HT1080 (cell line): ENCODE data around the gene AMPD3. TPM values are rescaled to one million over a fixed set of nuclear protein-coding genes. Genes with fewer than 3 reads are reported as not detected.
"Not testable (repeated sequence)": the region's sequence is repeated elsewhere in the genome, so short reads cannot be mapped to it uniquely, and the experiment has no call there.

Source experiments
- DNase-seq: peaks from one replicate; pipeline ENCODE4 v3.0.0-alpha.2; 2015; ENCODE audit warnings: low read depth
- total RNA-seq: library from RNA; depleted of rRNA; stranded (reverse); fragments of >200 nt; shearing (Covaris generic); gene quantifications from 2 replicates; pipeline ENCODE4 v1.2.3, GENCODE V29; 2014

AMPD3 gene
- total RNA-seq, 1 experiment from 2014 or later = 6.8 TPM

DNA sequence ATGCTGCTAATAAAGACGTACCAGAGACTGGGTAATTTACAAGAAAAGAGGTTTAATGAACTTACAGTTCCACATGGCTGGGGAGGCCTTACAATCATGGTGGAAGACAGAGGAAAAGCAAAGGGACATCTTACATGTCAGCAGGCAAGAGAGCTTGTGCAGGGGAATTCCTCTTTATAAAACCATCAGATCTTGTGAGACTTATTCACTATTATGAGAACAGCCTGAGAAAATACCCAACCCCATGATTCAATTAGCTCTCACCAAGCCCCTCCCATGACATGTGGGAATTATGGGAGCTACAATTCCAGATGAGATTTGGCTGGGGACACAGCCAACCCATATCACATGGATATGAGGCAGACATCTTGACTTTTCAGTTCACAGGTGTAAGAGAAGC lies 18.4 kb upstream of the AMPD3 start:
- DNase-seq = not testable (repeated sequence)

DNA sequence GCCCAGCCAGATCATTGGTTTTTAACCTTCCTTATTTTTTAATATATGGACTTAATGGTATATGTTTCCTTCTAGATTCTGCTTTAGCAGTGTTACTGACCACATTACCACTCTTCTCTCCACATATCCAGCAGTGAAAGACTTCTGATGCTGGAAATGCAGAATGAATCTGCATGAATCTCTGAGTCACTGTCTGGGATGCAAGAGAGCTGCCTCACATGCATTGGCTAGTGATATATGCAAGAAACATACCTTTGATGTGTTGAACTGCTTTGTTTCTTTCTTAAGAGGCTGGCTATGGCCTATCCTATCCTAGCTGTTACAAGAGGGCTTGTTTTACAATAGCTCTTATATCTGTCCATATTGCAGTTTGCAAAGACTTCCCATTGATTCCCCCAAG lies 16.6 kb upstream of the AMPD3 start:
- no peak for DNase-seq

DNA sequence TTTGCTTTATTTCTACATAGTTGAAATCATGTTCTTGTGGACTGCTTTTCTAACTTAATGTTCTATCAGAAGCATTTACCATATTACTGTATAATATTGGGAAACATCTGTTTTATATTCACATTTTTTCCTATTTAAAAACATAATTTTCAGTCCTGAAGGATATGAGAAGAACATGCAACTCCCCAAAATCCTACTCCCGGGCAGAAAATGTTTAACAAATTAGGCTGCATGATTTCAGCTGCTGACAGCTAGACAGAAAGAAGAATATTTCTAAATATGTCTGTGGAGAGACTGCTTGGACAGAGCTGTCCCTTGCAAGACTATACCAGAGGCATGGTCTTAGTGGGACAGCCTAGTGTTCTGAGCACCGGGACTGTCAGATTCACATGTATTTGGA lies 15.7 kb upstream of the AMPD3 start:
- DNase-seq = no peak

DNA sequence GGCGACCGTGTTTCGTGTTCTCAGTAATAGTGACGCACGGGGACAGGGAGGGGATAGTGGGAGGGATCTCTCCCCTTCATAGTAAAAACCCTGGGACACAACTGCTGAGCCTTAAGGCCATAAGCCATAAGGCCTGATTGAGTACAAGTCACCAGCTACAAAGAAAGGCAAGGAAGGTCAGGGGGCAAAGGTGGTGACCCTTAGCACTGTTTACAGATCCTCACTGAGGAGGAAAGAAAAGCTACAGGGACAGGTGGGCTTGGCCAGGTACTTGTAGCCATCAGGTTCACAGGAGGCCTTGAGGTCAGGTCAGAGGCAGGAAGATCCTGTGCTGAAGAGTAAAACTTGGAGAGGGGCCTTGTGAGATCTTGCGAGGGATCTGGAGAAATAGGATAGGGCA lies 15.1 kb upstream of the AMPD3 start:
- no peak for DNase-seq

DNA sequence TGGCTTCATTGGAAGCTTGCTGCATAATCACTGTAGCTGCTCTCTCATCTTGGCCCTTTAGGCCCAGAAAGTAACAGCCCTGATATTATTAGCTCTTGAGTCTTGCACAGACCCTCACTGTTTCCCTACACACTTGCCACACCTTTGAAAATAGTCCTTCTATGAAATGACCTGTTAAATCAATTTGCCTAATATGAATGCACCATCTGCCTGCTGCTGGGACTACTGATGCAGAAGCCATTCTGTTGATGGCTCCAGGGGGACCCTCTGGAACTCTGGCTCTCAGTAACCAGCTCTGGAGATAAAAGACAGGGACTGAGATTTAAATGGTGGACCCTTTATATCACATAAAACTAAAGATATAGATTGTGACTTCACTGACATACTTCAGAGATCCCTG lies 14.7 kb upstream of the AMPD3 start:
- DNase-seq = no peak

DNA sequence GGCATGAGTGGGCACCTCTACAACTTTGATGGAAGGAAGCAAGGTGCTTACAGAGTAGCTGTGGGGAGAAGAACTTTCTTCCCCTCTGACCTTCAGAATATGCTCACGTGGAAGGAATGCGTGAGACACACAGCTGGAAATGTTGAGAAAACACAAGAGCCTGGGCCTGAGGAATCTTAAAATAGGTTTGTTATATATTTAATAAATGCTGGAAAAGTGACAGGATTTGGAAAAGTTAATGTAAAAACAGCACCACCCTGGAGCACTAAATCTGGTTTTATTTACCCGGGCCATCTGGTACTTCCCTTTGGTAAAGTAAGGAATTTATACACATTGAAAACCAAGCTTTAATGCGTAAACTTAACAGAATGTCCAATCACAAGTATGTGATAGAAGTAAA lies 14.0 kb upstream of the AMPD3 start:
- DNase-seq = no peak

DNA sequence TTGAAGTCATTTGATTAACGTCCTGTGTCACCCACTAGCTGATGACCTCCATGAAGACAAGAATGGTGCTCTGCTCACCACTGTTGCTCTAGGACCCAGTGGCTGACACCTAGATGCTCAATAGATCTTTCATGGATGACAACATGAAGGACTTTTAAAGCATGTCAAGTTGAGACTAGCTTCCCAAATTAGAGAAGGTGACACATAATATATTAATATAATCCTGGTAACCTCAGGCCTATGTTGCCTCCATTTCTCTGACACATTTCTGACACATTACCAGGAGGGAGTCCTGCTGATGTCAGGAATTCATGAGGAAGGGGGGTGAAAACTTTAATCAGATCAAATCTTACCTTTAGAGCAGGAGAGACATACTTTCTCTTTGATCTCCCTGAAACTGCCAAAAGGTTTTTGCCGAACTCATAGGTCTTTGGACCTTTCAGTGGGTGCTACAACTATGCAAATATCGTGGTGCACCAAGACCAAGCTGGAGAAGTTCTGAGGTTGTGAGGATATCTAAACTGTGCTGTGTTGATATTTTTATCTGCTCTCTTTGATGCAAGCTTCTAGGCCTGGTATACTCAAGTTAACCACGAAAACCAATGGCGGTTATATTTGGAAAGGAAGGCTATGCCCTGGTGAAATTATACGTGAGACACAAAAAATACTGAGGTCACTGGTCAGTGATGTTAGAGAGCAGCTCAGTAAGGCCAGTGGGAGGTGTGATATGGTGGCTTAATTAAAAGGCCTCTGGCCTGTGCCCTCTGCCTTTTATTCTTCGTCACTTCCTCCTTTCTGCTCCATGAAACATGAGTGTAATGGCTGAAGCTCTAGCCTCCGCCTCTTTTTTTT lies 13.2 kb upstream of the AMPD3 start:
- no peak for DNase-seq

DNA sequence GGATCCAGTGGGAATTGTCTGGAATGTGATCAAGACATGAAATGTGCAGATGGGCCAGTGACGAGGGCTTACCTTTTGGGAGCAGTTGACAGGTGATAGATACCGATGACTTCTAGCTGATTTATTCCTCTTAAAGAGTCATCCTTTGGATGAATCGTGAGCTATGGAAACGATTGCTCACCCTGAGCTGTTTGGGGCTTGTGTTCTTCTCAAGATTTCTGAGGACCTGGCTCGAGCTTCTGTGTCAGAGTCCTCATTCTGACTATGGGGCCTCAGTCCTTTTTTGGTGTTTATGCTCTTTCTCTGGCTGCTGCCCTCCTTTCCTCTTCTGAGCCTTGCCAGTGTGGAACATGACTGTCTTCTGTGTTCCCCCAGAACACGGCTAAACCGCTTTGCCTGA lies 11.9 kb upstream of the AMPD3 start:
- no peak for DNase-seq

DNA sequence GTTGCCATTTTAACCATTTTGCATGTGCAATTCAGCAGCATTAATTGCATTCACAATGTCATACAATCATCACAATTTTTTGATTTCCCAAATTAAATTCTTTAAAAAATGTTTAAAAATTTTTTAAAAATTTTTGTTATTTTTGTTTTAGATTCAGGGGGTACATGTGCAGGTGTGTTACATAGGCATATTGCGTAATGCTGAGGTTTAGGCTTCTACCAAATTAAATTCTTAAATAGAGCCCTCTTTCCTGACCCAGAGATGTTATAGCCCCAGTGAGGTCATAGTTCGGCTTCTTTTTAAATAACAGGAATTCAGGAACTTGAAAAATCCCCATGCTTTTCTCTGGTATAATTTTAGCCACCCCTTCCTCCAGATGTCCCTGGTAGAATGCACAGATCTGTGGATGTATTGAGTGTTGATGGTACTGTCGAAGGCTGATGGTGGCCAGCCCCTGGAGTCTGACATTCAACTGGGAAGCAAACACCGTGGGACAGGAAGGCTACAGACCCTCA lies 11.3 kb upstream of the AMPD3 start:
- DNase-seq = no peak

DNA sequence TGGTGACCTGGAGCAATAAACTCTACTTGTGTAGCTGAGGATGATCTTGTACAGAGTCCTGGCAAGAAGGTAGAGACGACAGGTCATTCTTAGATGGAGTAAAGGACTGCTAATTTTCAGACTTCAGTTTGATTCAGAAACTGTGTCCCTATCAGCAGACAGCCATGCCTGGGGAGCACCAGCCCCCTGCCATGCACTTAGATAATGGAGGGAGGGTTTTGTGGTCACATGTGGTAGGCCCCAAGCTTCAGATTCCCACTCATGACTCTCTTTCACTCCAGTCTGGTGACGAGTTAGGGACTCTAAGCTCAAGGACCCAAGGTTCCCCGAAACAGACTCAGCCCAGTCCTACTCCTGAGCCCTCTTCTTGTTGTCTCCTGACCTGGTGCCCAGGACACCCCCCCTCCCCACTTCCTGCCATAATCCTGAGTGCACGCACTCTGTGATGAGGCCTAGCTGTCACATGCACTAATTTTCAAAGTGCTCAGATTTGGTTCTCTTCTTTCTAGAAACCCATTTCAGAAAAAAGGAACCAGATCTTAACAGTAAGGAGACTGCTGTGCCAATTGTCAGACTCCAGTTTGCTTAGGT lies 10.2 kb upstream of the AMPD3 start:
- DNase-seq = no peak

DNA sequence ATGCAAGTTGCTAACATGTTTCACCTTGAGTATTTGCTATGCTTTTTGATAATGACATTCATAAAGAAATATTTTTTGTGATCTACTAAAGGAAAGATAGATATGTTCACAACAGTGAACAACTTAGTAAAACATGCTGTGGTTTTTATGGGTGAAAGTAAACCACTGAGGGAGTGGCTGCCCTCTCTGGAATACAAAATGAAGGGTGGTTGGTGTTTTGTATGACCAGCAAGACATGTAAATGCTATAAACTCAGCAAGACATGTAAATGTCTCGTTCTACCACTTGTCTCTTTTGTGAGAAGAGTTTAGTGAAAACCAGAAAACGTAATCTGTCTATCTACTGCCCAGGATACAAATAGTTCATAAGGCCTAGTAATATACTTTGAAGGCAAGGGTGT lies 7.6 kb upstream of the AMPD3 start:
- DNase-seq = no peak

DNA sequence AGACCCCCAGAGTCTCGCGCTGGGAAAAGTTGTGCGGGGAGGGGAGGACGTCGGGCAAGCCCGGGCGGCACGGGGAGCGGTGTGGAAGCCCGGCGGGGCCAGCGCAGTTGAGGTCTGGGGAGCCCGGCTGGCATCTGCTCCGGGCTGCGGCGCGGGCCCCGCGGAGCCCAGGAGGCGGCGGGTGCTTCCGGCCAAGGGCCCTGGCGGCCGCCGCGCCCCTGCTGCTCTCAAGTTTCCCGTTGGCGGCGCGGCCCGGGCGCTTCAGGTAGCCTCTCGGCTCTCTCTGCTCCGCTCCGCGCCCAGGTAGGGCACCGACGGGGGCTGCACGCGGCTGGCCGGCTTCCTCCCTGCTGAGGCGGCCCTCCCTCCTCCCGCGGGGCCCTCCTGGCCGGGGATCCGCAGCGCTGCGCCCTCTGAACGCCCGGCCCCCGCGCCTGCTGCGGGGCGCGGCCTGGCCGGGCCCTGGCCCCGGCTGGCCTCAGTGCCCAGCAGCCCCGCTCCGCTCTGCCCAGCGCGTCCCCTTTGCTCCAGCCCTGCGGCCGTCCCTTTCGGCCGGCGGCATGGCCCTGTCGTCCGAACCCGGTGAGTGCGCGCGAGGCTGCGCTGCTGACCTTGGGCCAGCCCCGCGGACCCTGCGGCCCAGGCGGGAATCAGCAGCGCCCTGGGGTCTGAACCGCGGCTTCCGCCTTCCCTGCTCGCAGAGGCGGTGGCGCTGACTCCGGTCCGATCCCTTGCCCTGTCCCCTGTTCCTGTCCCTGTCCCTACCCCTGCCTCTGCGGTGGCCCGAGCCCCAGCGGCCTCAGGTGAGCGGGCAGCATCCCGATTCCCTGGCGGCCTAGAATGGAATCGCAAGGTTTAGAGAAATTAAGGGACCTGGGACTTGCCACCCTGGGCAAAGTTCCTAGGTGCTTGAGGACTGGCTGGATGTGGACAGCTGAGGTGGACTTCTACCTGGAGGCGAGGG lies 4.3 kb upstream of the AMPD3 start:
- DNase-seq = no peak

DNA sequence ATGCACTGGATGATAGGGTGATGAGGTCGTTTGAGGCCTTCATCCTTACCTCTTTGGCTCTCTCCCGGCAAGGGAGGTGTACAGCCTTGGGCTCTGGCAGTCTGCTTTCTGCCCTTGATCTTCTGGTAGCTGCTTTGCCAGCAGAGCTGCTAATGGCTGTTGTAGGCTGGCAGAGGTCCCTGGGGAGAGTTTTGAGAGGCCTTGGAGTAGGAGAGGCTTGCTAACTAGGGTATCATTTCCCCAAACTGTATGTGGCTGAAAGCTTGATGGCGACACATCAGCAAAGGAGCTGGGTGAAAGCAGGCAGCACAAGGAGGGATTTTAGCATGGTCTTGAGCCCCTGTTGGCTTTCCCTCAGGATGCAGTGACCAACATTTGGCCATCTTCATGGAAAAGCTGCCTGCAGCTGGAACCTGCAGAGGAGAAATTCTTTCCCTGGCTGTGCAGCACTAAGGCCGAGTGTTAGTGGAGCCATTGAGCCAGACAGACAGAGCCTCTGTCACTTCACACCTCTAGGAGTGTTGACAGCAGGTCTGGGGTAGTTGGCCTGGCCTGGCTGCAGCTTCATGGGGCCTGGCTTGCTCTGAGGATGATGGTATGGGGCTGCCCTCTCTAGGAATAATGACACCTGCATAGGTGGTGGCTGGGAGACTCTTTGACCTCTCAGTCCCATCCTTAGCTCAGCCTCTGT lies 3.5 kb upstream of the AMPD3 start:
- DNase-seq = no peak

DNA sequence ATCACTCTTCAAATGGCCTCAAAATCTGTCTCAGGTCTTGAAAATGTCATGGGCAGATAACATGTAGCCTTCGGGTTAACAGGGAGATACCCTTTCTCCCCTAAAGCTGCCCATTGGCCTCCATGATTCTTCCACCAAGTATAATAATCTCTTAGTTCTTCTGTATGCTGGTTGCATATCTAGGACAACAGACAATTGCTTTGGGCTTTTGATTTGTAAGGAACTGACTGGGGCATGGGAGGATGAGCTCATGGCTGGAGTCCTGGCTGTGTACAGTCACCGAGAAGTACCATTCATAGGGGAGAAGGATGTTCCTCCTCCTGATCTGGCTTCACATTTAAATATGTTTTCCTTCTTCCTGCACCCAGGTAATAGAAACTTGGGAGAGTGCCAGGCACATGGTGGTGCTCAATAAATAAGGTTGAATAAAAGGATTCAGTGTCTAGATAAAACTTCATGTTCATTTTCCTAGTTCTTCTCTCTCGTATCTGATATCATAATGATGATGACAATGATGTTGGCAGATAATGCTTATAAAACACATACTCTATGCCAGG lies 2.8 kb upstream of the AMPD3 start:
- DNase-seq = no peak

DNA sequence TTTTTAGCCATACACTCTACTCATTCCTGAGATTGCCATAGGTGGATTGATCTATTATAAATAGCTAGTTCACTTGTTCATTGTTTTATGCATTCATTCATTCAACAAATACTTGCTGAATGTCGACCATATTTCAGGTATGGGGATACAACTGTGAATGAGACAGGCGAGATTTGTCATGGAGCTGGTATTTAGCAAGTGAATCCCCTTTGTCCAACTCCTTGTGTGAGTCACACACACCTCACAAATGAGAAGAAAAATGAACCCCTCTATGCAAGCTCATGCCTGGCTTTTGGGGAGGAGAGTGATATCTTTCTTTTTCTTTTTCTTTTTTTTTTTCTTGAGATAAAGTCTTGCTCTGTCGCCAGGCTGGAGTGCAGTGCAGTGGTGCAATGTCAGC lies 1.8 kb upstream of the AMPD3 start:
- DNase-seq = no peak

DNA sequence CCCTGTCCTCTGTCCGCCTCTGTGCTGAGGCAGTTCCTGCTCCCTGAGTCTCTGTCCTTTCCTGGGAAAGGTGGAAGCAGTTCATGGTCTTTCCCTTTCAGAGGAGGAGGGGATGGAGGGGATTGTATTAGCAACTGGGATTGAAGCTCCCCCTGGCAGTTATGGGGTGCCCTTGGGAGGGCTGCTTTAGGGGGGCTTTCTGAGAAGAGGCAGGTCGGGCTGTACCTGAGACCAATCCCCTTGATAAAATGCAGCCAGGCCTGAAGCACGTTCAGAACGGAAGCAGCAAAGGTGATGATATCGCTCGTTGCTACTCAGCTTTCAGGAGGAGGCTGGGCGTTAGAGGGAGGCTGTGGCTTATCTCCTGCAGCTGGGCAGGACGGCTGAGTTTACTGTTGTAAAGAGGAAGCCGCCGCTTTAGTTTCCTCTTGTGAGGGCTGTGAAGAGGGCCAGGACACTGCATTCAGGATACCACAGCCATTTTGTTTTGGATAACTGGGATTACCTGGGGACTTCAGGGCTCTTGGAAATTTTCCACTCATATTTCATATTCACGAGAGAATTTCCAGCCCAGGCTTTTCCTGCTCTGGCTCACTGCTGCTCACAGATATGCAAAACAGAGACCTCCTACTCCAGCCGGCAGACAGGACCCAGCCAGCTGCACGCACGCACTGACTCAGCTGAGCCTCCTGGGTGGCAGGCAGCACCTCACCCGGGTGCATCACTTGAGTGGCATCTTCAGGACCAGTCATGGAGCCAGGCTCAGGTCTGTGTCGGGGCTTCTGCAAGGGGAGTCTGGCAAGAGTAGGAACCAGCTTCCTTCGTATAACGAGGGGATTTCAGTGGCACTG lies 798 bp downstream of the AMPD3 start:
- peak; percentile 77 for DNase-seq

DNA sequence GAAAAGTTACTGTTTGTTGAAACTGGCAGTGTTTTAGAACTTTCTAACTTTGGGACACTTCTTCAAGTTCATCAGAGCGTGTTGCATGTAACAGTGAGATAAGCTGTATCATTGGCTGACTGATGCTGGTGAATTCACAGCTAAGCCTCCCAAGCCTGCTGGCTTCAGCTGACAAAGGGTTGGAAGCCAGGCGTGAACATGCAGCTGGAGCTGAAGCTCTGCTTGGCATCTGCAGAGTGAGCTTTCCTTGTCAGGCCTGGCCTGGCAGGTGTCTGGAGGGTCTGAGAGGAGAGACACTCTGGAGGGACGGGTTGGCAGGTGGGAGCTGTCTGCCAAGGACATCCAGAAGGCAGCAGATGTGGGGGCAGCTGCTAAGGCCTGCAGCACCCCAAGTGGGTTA lies 1.5 kb downstream of the AMPD3 start:
- DNase-seq = no peak

DNA sequence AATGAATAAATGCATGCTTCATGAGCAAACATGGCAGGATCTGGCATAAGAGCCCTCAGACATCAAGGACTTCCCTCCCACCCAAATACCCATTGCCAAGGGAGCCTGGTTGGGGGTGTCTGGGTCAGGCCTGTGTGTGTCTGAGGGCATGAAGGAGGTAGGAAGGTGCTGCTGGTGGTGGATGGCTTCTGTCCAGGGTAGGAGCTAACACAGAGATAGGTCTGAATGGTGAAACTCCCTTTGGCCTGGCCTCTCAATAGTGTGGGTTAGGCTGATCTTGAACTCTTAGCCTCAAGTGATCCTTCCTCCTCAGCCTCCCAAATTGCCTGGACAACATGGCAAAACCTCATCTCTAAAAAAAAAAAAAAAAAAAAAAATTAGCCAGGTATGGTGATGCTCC lies 2.8 kb downstream of the AMPD3 start:
- DNase-seq = no peak

DNA sequence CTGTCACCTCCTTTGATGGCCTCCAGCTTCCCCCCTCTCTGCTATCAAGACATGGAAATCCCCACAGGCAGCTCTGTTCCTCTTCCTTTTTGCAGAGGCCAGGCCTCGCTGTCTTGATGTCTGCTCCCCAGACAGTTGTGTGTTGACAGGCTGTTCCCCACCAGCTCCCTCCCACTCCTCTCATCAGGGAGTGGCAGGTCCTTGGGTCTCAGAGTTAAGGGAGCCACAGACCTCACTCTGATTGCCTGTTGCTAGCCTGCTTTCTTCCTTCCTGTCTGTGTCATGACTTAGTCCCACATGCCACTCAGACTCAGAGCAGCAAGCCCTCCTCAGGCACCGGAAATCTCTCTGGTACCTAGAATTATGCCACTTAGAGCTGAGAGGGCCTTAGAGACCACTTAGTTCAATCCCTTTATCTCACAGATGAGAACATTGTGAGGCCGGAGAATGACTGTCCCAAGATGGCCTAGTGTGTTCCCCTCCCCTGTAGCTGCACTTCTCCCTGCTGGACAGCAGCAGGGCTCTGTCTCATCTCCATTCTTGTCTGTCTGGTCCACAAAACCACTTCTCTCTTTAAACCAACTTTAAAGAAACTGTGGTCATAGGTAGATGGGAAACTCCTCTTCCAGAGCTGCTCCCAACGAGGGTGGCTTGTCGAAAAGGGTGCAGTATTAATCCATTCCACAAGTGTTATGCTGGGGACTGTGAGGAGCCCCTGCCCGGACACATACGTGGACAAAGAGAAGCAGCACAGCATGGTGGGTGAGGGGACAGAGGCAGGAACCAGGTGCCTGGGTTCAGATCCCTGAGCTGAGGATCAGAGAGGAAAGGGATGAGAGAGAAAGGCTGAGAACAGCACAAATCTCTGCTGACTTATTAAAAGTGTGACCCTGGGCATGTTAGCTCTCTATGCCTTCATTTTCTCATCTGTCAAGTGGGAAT lies 4.2 kb downstream of the AMPD3 start:
- no peak for DNase-seq
